Ishikawa (cell line): ENCODE results near the gene MRPS10.

Source experiments
- CEBPB ChIP-seq: IDR thresholded peaks from 2 replicates; pipeline ENCODE4 v1.6.1; 2012
- CREB1 ChIP-seq: IDR thresholded peaks from 2 replicates; pipeline ENCODE4 v1.6.1; 2012; ENCODE audit warnings: low read depth
- EGR1 ChIP-seq: IDR thresholded peaks from 2 replicates; pipeline ENCODE4 v1.6.1; 2012
- EP300 ChIP-seq: IDR thresholded peaks from 2 replicates; pipeline ENCODE4 v1.6.1; 2012; ENCODE audit warnings: borderline replicate concordance
- FOXM1 ChIP-seq: IDR thresholded peaks from 2 replicates; pipeline ENCODE4 v1.6.1; 2012; ENCODE audit warnings: low read depth, borderline replicate concordance
- MAX ChIP-seq: IDR thresholded peaks from 2 replicates; pipeline ENCODE4 v1.6.1; 2012
- NFIC ChIP-seq: IDR thresholded peaks from 2 replicates; pipeline ENCODE4 v1.6.1; 2012
- RAD21 ChIP-seq: IDR thresholded peaks from 2 replicates; pipeline ENCODE4 v1.6.1; 2012; ENCODE audit warnings: low read depth
- TAF1 ChIP-seq: IDR thresholded peaks from 2 replicates; pipeline ENCODE4 v1.6.1; 2012; ENCODE audit warnings: low read depth, mild to moderate bottlenecking
- TCF12 ChIP-seq: IDR thresholded peaks from 2 replicates; pipeline ENCODE4 v1.6.1; 2012; ENCODE audit warnings: low read depth
- TEAD4 ChIP-seq: IDR thresholded peaks from 2 replicates; pipeline ENCODE4 v1.6.1; 2012
- USF1 ChIP-seq: IDR thresholded peaks from 2 replicates; pipeline ENCODE4 v1.6.1; 2012
- YY1 ChIP-seq: IDR thresholded peaks from 2 replicates; pipeline ENCODE4 v1.6.1; 2012; ENCODE audit warnings: low read depth
- ZBTB7A ChIP-seq: IDR thresholded peaks from 2 replicates; pipeline ENCODE4 v1.6.1; 2012; ENCODE audit warnings: low read depth
- TF ChIP-seq, protein P1 (sequence below): IDR thresholded peaks from 2 replicates; pipeline ENCODE4 v1.6.1; 2012; ENCODE audit warnings: low read depth, mild to moderate bottlenecking

Gene MRPS10

GRCh38 chr6:42188406-42188805 is 29.3 kb downstream of the MRPS10 start:
- TF ChIP-seq FOXM1 (no peak), TEAD4 (no peak), MAX (no peak), YY1 (no peak), NFIC (no peak), USF1 (no peak), EGR1 (no peak)

DNA sequence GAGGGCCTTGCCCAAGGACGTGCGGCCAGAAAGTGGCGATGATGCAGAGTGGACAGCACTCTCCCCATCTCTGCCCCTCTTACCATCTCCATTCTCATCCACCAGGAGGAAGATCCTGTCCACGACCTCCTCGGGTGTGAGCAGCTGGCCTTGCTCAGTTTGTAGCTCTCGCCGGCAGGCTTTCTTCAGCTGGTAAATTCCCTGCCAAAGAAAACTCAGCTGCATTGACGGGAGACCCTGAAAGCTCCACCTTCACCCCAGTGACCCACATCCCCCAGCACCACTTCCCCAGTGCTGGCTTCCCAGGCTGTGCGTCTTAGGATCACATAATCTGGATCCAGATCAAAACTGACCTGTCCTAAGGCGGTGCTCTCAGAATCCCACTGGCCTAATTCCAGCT is 32.1 kb downstream of the MRPS10 start:
- no peak for TF ChIP-seq RAD21
- TF ChIP-seq CEBPB = no peak
- TF ChIP-seq YY1 = no peak
- TF ChIP-seq MAX = no peak
- no peak for TF ChIP-seq USF1
- TF ChIP-seq TEAD4 = no peak
- no peak for TF ChIP-seq ZBTB7A
- no peak for TF ChIP-seq EP300
- no peak for TF ChIP-seq FOXM1
- no peak for TF ChIP-seq CREB1
- no peak for TF ChIP-seq TAF1
- no peak for TF ChIP-seq EGR1

GRCh38 chr6:42184475-42184874 is 33.2 kb downstream of the MRPS10 start:
- TF ChIP-seq YY1 (no peak), CEBPB (no peak), RAD21 (no peak), EP300 (no peak), TEAD4 (no peak), ZBTB7A (no peak), TAF1 (no peak), MAX (no peak), CREB1 (no peak), TCF12 (no peak), USF1 (no peak), EGR1 (no peak), FOXM1 (no peak), NFIC (no peak)
- TF ChIP-seq, protein P1, sequence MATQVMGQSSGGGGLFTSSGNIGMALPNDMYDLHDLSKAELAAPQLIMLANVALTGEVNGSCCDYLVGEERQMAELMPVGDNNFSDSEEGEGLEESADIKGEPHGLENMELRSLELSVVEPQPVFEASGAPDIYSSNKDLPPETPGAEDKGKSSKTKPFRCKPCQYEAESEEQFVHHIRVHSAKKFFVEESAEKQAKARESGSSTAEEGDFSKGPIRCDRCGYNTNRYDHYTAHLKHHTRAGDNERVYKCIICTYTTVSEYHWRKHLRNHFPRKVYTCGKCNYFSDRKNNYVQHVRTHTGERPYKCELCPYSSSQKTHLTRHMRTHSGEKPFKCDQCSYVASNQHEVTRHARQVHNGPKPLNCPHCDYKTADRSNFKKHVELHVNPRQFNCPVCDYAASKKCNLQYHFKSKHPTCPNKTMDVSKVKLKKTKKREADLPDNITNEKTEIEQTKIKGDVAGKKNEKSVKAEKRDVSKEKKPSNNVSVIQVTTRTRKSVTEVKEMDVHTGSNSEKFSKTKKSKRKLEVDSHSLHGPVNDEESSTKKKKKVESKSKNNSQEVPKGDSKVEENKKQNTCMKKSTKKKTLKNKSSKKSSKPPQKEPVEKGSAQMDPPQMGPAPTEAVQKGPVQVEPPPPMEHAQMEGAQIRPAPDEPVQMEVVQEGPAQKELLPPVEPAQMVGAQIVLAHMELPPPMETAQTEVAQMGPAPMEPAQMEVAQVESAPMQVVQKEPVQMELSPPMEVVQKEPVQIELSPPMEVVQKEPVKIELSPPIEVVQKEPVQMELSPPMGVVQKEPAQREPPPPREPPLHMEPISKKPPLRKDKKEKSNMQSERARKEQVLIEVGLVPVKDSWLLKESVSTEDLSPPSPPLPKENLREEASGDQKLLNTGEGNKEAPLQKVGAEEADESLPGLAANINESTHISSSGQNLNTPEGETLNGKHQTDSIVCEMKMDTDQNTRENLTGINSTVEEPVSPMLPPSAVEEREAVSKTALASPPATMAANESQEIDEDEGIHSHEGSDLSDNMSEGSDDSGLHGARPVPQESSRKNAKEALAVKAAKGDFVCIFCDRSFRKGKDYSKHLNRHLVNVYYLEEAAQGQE = no peak

DNA sequence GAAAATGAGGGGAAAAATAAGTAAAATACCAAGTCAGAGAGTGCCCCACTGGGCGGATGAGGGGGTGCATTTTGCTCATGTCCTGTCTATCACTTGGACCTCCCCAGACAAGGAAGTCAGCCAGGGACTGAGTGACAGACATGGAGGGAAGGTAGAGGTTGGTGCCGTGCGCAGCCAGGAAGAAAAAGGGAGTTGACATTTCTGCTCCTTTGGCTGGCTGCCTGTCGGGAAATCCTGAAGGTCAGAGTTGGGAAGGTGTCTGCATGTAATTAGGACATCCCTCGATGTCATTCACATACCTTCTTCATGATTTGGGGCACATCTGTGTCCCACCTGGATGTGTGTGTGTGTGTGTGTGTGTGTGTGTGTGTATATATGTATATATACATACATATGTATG is 35.6 kb downstream of the MRPS10 start:
- TF ChIP-seq FOXM1 = no peak
- no peak for TF ChIP-seq TAF1
- TF ChIP-seq NFIC = no peak
- TF ChIP-seq YY1 = no peak
- no peak for TF ChIP-seq CEBPB
- TF ChIP-seq RAD21 = no peak
- no peak for TF ChIP-seq EGR1
- TF ChIP-seq, protein P1 = no peak
- no peak for TF ChIP-seq TEAD4
- TF ChIP-seq ZBTB7A = no peak
- TF ChIP-seq EP300 = no peak
- TF ChIP-seq MAX = no peak

DNA sequence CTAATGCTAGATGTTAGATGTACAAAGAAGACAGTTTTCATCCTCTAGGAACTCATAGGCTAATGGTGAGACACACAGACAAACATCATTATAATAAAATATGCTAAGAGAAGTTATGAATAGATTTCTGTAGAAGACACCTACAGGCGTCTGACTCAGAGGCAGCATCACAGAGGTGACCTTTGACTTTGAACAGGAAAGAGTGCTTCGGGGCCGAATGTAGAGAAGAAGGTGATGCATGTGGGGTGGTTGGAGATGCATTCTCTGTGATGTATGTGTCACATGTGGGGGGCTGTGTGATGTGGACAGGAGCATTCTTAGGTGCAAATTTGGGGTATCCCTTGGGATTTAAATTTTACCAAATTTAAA is 37.7 kb downstream of the MRPS10 start:
- TF ChIP-seq RAD21 (no peak), CREB1 (no peak), MAX (no peak), EGR1 (no peak), ZBTB7A (no peak), EP300 (no peak), TEAD4 (no peak), NFIC (no peak), YY1 (no peak)
